Stimulated activated CD4-positive, alpha-beta T cell treated with anti-CD3 and anti-CD28 coated beads, TNF-alpha, amount 100 ng/mL, for 4 hours (primary cell): ENCODE measurements around the gene SLC6A15.

ENCODE experiments used
- DNase-seq, 3 experiments: peaks; one replicate each; pipeline ENCODE4 v3.0.0-alpha.2; 2020; ENCODE audit warnings: low read depth in 3 of 3

The SLC6A15 gene

GRCh38 chr12:84912198-84913128 lies at the start of gene SLC6A15:
Gene SLC6A15, minus strand, starts transcription at chr12:84912799. Its CDS starts 20,679 bp downstream, at chr12:84892120.
- no peak for DNase-seq

- no peak for DNase-seq
Observed at GRCh38 chr12:84960918-84961317, 48.3 kb upstream of the SLC6A15 start.

GRCh38 chr12:84955298-84955697 lies 42.7 kb upstream of the SLC6A15 start:
- no peak for DNase-seq

GRCh38 chr12:84954415-84954814 lies 41.8 kb upstream of the SLC6A15 start:
- DNase-seq, result no peak

- DNase-seq, result no peak
Observed at GRCh38 chr12:84950971-84951546, 38.5 kb upstream of the SLC6A15 start.

GRCh38 chr12:84946753-84947152 lies 34.2 kb upstream of the SLC6A15 start:
- no peak for DNase-seq

- no peak for DNase-seq
Observed at GRCh38 chr12:84937415-84937814, 24.8 kb upstream of the SLC6A15 start.

- DNase-seq, result no peak
Observed at GRCh38 chr12:84929501-84929900, 16.9 kb upstream of the SLC6A15 start.

- no peak for DNase-seq
Observed at GRCh38 chr12:84924981-84925380, 12.4 kb upstream of the SLC6A15 start.

- no peak for DNase-seq
Observed at GRCh38 chr12:84922693-84923092, 10.1 kb upstream of the SLC6A15 start.

GRCh38 chr12:84920331-84920730 lies 7.7 kb upstream of the SLC6A15 start:
- no peak for DNase-seq

- no peak for DNase-seq
Observed at GRCh38 chr12:84919271-84919670, 6.7 kb upstream of the SLC6A15 start.

- no peak for DNase-seq
Observed at GRCh38 chr12:84913129-84913515, 523 bp upstream of the SLC6A15 start.

- no peak for DNase-seq
Observed at GRCh38 chr12:84911271-84912197, 1.1 kb downstream of the SLC6A15 start.

- no peak for DNase-seq
Observed at GRCh38 chr12:84910549-84911241, 1.9 kb downstream of the SLC6A15 start.

- DNase-seq, result no peak
Observed at GRCh38 chr12:84904051-84904450, 8.5 kb downstream of the SLC6A15 start.

GRCh38 chr12:84891106-84891838 lies 21.3 kb downstream of the SLC6A15 start:
- no peak for DNase-seq

GRCh38 chr12:84889818-84890217 lies 22.8 kb downstream of the SLC6A15 start:
- no peak for DNase-seq

- no peak for DNase-seq
Observed at GRCh38 chr12:84888861-84889260, 23.7 kb downstream of the SLC6A15 start.

GRCh38 chr12:84877340-84877739 lies 35.3 kb downstream of the SLC6A15 start:
- no peak for DNase-seq

GRCh38 chr12:84875241-84875640 lies 37.4 kb downstream of the SLC6A15 start:
- no peak for DNase-seq
